Measurements from ENCODE around the gene TTLL11.

The TTLL11 gene

DNA sequence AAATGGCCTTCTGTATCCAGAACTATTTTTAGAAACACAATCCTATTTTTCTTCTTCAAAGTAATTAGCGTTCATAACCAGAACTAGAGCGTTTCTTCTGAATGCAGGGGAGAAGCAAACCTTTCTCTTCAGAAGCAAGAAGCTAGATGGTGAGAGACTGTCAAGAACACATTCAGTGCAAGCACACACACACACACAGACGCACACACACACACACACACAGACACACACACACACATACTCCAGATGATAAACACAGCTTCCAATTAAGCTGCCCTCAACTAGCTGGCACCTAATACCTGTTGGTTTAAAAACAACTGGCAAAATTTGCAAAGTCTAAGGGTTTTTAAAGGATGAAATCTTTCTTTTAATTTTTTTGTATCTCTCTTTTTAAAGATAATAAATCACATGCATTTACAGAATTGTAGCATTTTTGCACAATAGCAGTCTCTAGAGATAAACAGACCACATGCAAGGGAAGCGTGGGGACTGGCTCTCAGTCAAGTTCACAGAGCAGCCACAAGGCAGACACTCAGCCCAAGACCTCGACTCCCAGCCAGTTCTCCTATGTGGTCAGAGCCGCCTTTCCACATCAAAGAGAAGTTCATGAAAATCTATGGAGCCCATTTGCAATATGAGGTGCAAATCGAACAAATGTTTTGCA, 138.5 kb downstream of the TTLL11 start:
- DNase-seq (ENCODE audit: extremely low spot score), result no peak
- POLR2A ChIA-PET, result no interaction called here
- TF ChIP-seq, protein P1, sequence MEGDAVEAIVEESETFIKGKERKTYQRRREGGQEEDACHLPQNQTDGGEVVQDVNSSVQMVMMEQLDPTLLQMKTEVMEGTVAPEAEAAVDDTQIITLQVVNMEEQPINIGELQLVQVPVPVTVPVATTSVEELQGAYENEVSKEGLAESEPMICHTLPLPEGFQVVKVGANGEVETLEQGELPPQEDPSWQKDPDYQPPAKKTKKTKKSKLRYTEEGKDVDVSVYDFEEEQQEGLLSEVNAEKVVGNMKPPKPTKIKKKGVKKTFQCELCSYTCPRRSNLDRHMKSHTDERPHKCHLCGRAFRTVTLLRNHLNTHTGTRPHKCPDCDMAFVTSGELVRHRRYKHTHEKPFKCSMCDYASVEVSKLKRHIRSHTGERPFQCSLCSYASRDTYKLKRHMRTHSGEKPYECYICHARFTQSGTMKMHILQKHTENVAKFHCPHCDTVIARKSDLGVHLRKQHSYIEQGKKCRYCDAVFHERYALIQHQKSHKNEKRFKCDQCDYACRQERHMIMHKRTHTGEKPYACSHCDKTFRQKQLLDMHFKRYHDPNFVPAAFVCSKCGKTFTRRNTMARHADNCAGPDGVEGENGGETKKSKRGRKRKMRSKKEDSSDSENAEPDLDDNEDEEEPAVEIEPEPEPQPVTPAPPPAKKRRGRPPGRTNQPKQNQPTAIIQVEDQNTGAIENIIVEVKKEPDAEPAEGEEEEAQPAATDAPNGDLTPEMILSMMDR (IDR thresholded peaks at IDR 0.05; ENCODE audit: control extremely low read depth, extremely low read depth, low read depth, missing control alignments), result no peak
- CTCF ChIA-PET, result interaction anchor here (2.7 kb wide), 1 partner anchor 27 kb away, joined by 6 read pairs; no protein-coding TSS in a partner anchor

DNA sequence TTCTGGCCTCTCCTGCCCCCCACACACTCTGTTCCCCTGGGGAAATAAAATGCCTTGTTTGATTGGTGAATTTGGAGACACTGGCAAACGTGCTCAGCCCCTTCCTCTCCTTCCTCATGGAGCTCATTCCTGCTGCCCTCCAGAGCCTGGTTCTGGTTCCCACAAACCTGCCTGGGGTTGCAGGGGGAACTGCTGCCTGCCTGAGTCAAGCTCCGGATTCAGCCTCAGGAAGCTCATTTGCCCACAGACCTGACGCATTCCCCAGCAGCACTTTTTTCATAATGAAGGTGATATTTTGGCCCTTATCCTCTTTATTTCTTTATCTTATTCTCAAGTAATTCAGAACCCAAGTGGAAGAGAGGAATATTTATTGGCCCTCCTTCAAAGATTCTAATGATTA, 140.5 kb downstream of the TTLL11 start:
- TF ChIP-seq, protein P1 (IDR thresholded peaks at IDR 0.05; ENCODE audit: control extremely low read depth, extremely low read depth, low read depth, missing control alignments), result no peak
- CTCF ChIA-PET, result no interaction called here
- DNase-seq (ENCODE audit: extremely low spot score), result no peak
- POLR2A ChIA-PET, result no interaction called here

DNA sequence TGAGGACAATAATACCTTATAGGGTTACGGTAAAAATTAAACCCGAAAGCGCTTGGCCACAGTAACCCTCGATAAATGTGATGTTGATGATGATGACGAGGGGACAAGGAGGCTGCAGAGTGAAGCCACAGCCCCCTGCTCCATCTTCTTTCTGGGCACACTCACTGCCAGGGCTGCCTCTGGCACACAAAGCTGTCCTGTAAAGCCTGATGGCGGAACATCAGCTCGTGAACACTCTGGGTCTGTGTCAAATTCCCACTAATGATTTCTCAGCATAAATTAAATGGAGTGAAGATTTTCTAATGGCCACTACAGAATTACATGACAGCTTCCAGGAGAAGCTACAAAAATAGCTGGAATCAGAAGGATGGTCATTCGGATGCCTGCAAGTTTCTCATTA, 142.2 kb downstream of the TTLL11 start:
- no peak for DNase-seq (ENCODE audit: extremely low spot score)
- TF ChIP-seq, protein P1 (IDR thresholded peaks at IDR 0.05; ENCODE audit: control extremely low read depth, extremely low read depth, low read depth, missing control alignments), result no peak
- POLR2A ChIA-PET, result no interaction called here
- CTCF ChIA-PET, result no interaction called here

DNA sequence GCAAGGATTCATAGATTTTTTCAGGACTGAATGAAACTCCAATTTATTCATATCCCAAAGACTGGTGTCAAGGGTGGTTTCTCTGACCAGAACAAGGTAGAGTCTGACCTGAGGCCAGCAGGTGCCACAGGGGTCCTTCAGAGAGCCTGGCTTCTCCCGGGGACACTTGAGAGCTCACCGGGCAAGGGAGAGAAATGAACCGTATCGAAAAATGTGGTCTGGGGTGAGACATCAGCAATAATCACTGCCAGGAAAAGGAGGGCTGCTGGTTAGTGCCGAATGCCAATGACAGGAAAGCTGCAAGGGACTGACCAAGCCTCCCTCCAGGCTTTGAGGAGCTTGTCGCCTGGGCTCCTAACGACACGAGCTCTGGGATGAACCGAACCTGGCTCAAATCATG, 142.7 kb downstream of the TTLL11 start:
- CTCF ChIA-PET, result no interaction called here
- POLR2A ChIA-PET, result no interaction called here
- no peak for DNase-seq (ENCODE audit: extremely low spot score)
- TF ChIP-seq, protein P1 (IDR thresholded peaks at IDR 0.05; ENCODE audit: control extremely low read depth, extremely low read depth, low read depth, missing control alignments), result no peak

DNA sequence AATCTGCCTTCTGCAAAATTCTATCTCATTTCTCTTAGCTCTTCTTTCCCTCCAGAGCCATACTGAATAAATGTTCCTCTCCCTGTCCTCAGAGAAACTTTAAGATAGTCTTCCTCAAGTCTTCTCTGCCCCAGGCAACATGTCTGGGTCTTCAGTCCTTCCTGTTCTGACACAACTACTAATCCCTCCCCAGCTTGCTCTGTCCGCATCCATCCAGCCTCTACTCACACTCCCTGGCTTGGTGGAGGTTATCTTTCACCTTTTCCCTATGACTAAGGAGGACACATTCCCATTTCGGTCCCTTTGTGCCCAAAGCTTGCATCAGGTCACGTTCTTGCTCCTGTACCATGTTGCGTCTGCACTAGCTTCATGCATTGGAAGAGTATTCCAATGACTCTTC, 143.3 kb downstream of the TTLL11 start:
- TF ChIP-seq, protein P1 (IDR thresholded peaks at IDR 0.05; ENCODE audit: control extremely low read depth, extremely low read depth, low read depth, missing control alignments), result no peak
- CTCF ChIA-PET, result no interaction called here
- POLR2A ChIA-PET, result no interaction called here
- no peak for DNase-seq (ENCODE audit: extremely low spot score)

DNA sequence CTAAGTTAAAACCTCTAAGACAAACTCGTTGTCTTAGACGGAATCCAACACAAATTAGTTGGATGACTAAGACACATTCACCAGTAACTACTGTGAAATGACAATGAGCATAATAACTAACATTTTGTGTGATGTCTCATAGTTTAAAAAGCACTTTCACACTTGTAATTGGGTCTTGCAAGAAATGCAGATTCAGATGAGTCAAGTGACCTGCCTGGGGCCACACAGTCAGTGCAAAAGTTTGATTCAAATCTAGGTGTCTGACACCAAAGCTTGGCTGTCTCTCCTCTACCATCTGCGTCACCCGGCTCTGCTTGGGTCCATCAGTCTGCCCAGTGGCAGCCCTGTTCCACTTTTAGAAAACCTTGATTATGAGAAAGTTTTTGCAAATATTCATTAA, 143.7 kb downstream of the TTLL11 start:
- DNase-seq (ENCODE audit: extremely low spot score), result no peak
- TF ChIP-seq, protein P1 (IDR thresholded peaks at IDR 0.05; ENCODE audit: control extremely low read depth, extremely low read depth, low read depth, missing control alignments), result no peak
- ChIA-PET CTCF (no interaction called here), POLR2A (no interaction called here)

Measured in GM10248 (cell line).